HG02840 (cell line): ENCODE data around the gene SFXN2.
"Not testable (repeated sequence)": the region's sequence is repeated elsewhere in the genome, so short reads cannot be mapped to it uniquely, and the experiment has no call there.

Experiments
- ATAC-seq: cut with Tn5 transposase; IDR thresholded peaks from one replicate; pipeline ENCODE4 v1.9.1; 2021; ENCODE audit warnings: mild to moderate bottlenecking, moderate library complexity, moderate number of reproducible peaks; ENCODE audit not compliant: unreplicated experiment, low FRiP score

Gene SFXN2

GRCh38 chr10:102752266-102752930, 38.0 kb downstream of the SFXN2 start:
- ATAC-seq = no peak

DNA sequence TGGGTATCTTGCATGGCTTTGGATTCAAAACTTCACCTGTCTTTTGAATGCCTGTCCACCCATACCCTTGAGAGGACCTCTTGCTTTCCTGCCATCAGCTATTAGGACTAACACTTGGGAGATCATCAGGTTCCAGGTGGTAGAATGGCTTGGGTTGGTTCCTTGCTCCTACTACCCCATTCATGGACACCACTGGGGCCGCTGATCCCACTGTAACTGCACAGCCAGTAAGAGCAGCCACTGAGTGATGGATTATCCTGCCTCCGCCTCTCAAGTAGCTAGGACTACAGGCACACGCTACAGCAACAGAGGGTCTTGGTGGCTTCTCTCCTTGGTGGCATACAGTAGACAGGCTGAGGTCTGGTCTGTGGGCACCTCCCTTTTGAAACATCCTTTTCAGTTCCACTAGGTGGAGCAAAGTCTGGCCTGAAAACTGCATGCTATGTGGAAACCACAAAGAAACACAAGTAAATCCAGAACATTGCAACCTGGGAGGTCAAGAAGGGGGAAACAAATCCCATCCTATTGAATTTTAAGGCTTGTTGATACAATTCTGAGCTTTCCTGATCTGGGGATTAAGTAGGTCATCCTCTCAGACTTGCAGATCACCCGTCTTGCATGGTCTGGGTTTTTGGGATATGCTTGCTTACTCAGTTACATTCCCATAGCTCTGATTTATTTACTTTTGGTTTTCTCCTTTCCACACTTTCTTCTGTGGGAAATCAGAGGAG, 38.7 kb downstream of the SFXN2 start:
- no peak for ATAC-seq

- ATAC-seq = no peak
These were observed 39.3 kb downstream of the SFXN2 start for GRCh38 chr10:102753718-102754117.

DNA sequence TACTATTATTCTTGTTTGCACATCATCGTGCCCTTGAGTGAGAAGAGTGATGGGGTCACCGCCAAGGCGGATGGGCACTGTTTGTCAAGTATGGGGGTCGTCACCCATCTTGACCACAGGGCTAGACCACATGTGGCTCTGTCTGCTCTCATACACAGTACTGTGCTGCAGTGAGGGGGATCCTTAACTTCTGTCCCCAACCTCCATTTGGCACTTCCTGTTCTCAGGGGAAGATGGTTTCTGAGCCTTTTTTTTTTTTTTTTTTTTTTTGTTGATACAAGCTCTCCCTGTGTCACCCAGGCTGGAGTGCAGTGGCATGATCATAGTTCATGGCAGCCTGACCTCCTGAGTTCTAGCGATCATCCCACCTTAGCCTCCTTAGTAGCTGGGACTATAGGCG, 42.9 kb downstream of the SFXN2 start:
- ATAC-seq = no peak

GRCh38 chr10:102758240-102758932, 44.0 kb downstream of the SFXN2 start:
- ATAC-seq = no peak

DNA sequence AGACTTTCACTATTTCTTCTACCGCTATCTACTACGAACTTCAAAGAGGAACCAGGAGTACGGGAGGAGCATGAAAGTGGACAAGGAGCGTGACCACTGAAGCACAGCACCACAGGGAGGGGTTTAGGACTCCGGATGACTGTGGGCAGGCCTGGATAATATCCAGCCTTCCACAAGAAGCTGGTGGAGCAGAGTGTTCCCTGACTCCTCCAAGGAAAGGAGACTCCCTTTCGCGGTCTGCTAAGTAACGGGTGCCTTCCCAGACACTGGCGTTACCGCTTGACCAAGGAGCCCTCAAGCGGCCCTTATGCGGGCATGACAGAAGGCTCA, 44.5 kb downstream of the SFXN2 start:
- not testable (repeated sequence) for ATAC-seq

DNA sequence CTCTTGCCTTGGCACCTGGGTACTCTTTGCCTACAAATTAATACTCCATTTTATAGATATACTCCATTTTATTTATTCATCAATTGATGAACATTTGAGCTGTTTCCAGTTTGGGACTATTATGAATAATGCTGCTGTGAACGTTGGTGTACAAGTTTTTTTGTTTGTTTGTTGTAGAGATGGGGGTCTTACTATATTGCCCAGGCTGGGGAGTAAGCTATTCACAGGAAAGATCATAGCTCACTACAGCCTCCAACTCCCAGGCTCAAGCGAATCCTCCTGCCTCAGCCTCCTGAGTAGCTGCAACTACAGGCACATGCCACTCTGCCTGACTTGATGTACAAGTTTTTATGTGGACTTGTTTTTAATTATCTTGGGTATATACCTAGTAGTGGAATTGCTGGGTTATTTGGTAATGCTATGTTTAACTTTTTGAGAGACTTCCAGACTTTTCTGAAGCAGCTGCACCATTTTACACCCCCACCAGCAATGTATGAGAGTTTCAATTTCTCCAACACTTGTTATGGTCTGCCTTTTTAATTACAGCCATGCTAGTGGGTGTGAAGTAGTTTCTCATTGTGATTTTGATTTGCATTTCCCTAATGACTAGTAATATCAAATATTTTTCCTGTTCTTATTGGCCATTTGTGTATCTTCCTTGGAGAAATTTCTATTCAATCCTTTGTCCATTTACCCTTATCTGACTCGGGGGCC, 45.2 kb downstream of the SFXN2 start:
- no peak for ATAC-seq

- ATAC-seq = no peak
These were observed 47.5 kb downstream of the SFXN2 start for GRCh38 chr10:102761981-102762380.

DNA sequence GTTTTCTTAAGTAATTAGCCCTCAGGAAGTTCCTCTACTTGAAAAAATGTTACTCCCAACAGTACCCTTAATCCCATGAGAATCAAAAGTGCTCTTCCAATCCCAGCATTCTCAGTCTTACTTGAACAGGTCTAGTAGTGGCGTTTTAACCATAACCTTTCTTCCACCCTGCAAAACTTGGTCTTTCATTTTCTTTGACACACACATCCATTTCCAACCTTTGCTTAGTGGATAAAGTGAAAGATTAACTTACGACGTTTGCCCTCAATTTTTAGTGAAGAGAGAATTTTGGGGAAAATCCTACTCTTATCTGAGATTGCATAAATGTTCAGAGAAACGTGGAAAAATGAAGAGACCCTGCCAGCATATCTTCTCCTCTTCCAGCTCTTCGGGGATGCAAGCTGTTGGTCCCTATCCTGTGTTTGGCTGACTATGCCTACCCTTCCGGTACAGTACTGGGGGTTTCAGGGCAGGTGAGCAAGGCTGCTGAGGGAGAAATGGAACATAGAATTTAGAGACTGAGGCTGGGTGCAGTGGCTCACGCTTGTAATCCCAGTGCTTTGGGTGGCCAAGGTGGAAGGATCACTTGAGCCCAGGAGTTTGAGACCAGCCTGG, 48.1 kb downstream of the SFXN2 start:
- ATAC-seq = no peak

DNA sequence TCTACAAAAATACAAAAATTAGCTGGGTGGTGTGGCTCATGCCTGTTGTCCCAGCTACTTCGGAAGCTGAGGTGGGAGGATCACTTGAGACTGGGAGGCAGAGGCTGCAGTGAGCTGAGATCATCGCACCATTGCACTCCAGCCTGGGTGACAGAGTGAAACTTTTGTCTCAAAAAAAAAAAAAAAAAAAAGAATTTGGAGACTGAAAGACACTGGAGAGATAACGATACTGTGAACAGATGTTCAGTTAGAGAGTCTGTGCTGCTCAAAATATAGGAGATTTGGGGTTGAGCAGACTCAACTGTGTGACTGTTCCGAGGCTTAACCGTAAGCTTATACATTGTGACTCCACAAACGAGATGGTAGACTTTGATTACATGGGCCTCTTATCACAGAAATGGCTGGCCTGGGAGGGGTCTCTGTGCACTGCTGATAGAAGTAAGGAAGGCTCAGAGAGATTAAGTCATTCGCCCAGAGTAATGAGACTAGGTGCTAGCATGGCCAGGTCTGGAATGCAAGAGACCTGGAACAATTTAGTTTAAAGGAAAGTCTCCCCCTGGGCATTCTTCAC, 48.7 kb downstream of the SFXN2 start:
- no peak for ATAC-seq

GRCh38 chr10:102764470-102765161, 50.2 kb downstream of the SFXN2 start:
- ATAC-seq = no peak

DNA sequence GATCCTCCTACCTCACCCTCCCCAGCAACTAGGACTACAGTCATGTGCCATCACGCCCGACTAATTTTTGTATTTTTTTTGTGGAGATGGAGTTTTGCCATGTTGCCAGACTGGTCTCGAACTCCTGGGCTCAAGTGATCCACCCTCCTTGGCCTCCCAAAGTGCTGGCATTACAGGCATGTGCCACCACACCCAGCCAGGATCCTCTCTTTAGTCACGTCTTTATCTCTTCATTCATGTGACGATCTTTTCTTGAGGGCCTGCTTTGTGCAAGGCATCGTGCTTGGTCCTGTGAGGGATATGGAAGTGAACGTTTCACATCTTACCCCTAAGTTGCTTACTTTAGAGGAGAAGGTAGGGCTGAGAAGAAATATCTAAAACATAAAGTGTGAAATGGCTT, 50.9 kb downstream of the SFXN2 start:
- ATAC-seq = no peak

GRCh38 chr10:102767428-102768160, 53.2 kb downstream of the SFXN2 start:
- no peak for ATAC-seq

DNA sequence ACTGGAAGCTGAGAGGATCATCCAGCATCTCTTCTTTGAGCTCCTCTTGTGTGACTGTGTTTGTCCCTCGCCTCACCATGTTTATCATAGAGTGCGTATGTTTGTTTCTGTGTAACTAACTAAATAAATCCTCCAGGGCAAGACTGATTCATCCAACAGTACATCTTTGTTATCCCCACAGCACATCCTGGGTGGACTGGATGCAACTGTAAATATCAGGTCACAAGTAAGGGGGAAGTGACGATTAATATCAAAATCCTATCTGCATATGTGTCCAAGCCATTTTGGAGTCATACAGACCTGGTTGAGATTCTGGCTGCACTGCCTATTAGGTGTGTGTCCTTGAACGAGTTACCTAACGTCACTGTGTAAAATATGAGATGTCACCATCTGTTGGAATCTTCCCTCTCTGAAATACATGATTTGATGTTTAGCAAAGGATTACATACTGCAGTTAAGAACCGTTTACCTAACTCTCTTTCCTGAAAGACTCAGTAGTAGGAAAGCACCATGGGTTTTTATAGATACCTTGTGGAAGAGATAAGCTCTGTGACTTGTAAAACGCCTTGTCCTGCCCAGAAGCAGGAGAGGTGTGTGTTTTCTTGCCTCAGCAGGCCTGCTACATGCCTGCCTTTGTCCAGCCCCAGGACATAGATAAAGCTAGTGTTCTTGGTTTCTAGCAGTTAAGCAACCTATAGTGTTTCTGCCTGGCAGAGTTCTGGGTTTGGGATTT, 55.1 kb downstream of the SFXN2 start:
- no peak for ATAC-seq

- ATAC-seq = no peak
These were observed 55.7 kb downstream of the SFXN2 start for GRCh38 chr10:102770108-102770482.

DNA sequence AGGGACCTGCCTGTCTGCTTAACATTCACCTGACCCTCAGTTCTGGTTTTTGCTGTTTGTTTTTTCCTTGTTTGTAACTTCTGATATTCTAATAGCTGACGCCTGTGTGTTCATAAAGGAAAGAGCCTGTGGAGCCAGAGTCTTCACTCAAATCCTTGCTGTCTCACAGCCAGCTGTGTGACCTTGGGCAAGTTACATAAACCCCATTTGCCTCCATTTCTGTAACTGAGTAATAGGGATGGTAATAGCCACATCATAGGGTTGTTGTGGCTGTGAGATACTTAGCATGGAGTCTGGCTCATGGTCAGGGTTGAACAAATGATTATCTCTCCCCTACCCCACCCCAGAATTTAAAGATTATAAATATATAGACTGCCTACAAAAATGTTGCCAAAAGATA, 56.4 kb downstream of the SFXN2 start:
- ATAC-seq = no peak

GRCh38 chr10:102773320-102773719, 58.9 kb downstream of the SFXN2 start:
- no peak for ATAC-seq

GRCh38 chr10:102773986-102774385, 59.5 kb downstream of the SFXN2 start:
- no peak for ATAC-seq
